HepG2 (cell line): ENCODE data around the gene MYOCOS. TPM values are rescaled to one million over a fixed set of nuclear protein-coding genes. Genes with fewer than 3 reads are reported as not detected.

Experiments
- ATAC-seq: fragments of 200-7000 bp; cut with Tn5 transposase; 3 replicates; pipeline ENCODE4 v1.9.1; 2020; ENCODE audit warnings: mild to moderate bottlenecking, moderate library complexity
- BruUV-seq: library from RNA; stranded (reverse); fragments of 400-500 nt; replicated peaks from 2 replicates; lab custom pipeline; 2021; lab: Mats Ljungman, UMichigan
- CTCF ChIA-PET: fragments of 300-600 bp; formaldehyde crosslinking; extraction: SDS; loops from one replicate; lab custom pipeline; 2021; ENCODE audit warnings: low total read pairs, inconsistent platforms, low intra/inter-chr PET ratio; lab: Yijun Ruan, JAX
- POLR2A ChIA-PET: fragments of 350-600 bp; sonication (Branson Sonifier 250); formaldehyde crosslinking; loops from one replicate; lab custom pipeline; 2020; ENCODE audit warnings: antibody characterized with exemption, inconsistent platforms; lab: Yijun Ruan, JAX
- DNase-seq: peaks from one replicate; pipeline ENCODE4 v3.0.0-alpha.2; 2015; ENCODE audit warnings: low spot score
- FAIRE-seq: peaks from 3 replicates; lab custom pipeline; 2011; peaks lifted over from hg19 to GRCh38; lab: Jason Lieb, UNC
- H2AFZ ChIP-seq: one replicate; pipeline ENCODE4 v1.6.1; 2011; ENCODE audit warnings: low read length, inconsistent platforms
- H3K27ac ChIP-seq: fragments of 300-600 bp; 3 replicates; pipeline ENCODE4 v1.8.0; 2011; ENCODE audit warnings: mixed run types, mild to moderate bottlenecking, mixed read lengths, low read length, inconsistent platforms; ENCODE audit not compliant: insufficient read depth; ENCODE audit errors: extremely low read length
- H3K27me3 ChIP-seq, 2 experiments: fragments of 200-600 bp in 1 of 2; 2 replicates in 1 of 2; 3 replicates in 1 of 2; pipeline versions ENCODE4 v1.6.0 to v1.8.0; 2011; ENCODE audit warnings: low read length in 2 of 2, mild to moderate bottlenecking in 2 of 2, moderate library complexity in 2 of 2, inconsistent platforms in 1 of 2; ENCODE audit not compliant: insufficient read depth in 2 of 2, control insufficient read depth in 1 of 2
- H3K36me3 ChIP-seq, 2 experiments: fragments of 200-600 bp in 1 of 2; replicated peaks in 1 of 2; 2 replicates in 1 of 2; 3 replicates in 1 of 2; pipeline versions ENCODE4 v1.5.1 to v1.8.0; 2011; ENCODE audit warnings: low read length in 2 of 2, inconsistent platforms in 1 of 2; ENCODE audit not compliant: insufficient read depth in 2 of 2, control insufficient read depth in 1 of 2
- H3K4me1 ChIP-seq: 2 replicates; pipeline ENCODE4 v1.5.1; 2012; ENCODE audit warnings: low read length, inconsistent platforms; ENCODE audit not compliant: insufficient read depth
- H3K4me2 ChIP-seq: 2 replicates; pipeline ENCODE4 v1.6.0; 2011; ENCODE audit warnings: low read depth, low read length, inconsistent platforms
- H3K4me3 ChIP-seq, 3 experiments: fragments of 200-600 bp in 1 of 3; sonication (generic), shearing (Covaris generic) in 1 of 3; replicated peaks in 1 of 3; 2 replicates each; pipeline ENCODE4 v1.5.1; 2011 to 2016; ENCODE audit warnings: low read length in 3 of 3, inconsistent platforms in 2 of 3, low read depth in 2 of 3, mild to moderate bottlenecking in 2 of 3, control low read depth in 1 of 3, mixed read lengths in 1 of 3; ENCODE audit not compliant: insufficient read depth in 1 of 3
- H3K79me2 ChIP-seq: one replicate; pipeline ENCODE4 v1.6.1; 2011; ENCODE audit warnings: low read length, inconsistent platforms; ENCODE audit not compliant: insufficient read depth
- H3K9ac ChIP-seq: 2 replicates; pipeline ENCODE4 v1.6.0; 2011; ENCODE audit warnings: mild to moderate bottlenecking, low read depth, low read length, inconsistent platforms; ENCODE audit not compliant: insufficient read depth
- H3K9me3 ChIP-seq: 2 replicates; pipeline ENCODE4 v1.5.1; 2012; ENCODE audit warnings: mild to moderate bottlenecking, low read length
- H4K20me1 ChIP-seq: 2 replicates; pipeline ENCODE4 v1.6.0; 2011; ENCODE audit warnings: inconsistent platforms, mild to moderate bottlenecking, low read length, moderate library complexity; ENCODE audit not compliant: insufficient read depth
- FIP1L1 ChIP-seq: fragments of 200-400 bp; formaldehyde crosslinking; IDR thresholded peaks from 2 replicates; pipeline ENCODE4 v1.6.1; 2018; ENCODE audit warnings: low read depth, mild to moderate bottlenecking, low read length, moderate library complexity, borderline replicate concordance; ENCODE audit not compliant: insufficient read depth
- HDAC2 ChIP-seq: sonication (generic); formaldehyde crosslinking; IDR thresholded peaks from 2 replicates; pipeline ENCODE4 v1.4.0; 2020; ENCODE audit warnings: missing genetic modification reagents
- MEF2D ChIP-seq: sonication (generic); formaldehyde crosslinking; IDR thresholded peaks from 2 replicates; pipeline ENCODE4 v1.5.1; 2020; ENCODE audit warnings: mild to moderate bottlenecking, missing genetic modification reagents
- PAXIP1 ChIP-seq: sonication (generic); formaldehyde crosslinking; conservative IDR thresholded peaks from 2 replicates; pipeline ENCODE4 v1.4.0; 2020; ENCODE audit warnings: mild to moderate bottlenecking, missing genetic modification reagents, moderate library complexity
- REXO4 ChIP-seq: sonication (generic); formaldehyde crosslinking; IDR thresholded peaks from 2 replicates; pipeline ENCODE4 v1.8.0; 2022; ENCODE audit warnings: missing genetic modification reagents, mild to moderate bottlenecking, borderline replicate concordance
- RFXANK ChIP-seq: IDR thresholded peaks from 2 replicates; pipeline ENCODE4 v1.6.1; 2016
- SP5 ChIP-seq: IDR thresholded peaks from 2 replicates; pipeline ENCODE4 v1.6.1; 2016; ENCODE audit warnings: low read depth, borderline replicate concordance
- ZFP37 ChIP-seq: sonication (generic); formaldehyde crosslinking; IDR thresholded peaks from 2 replicates; pipeline ENCODE4 v1.4.0; 2020; ENCODE audit warnings: missing genetic modification reagents, borderline replicate concordance
- ZNF180 ChIP-seq: sonication (generic); formaldehyde crosslinking; IDR thresholded peaks from 2 replicates; pipeline ENCODE4 v1.4.0; 2020; ENCODE audit warnings: low read depth, missing genetic modification reagents, borderline replicate concordance
- ZNF24 ChIP-seq: fragments of 450-650 bp; IDR thresholded peaks from 2 replicates; pipeline ENCODE4 v1.6.1; 2017; ENCODE audit warnings: antibody characterized with exemption, mild to moderate bottlenecking
- ZNF326 ChIP-seq: sonication (generic); formaldehyde crosslinking; IDR thresholded peaks from 2 replicates; pipeline ENCODE4 v1.4.0; 2020; ENCODE audit warnings: missing genetic modification reagents, borderline replicate concordance
- ZNF703 ChIP-seq: sonication (generic); formaldehyde crosslinking; IDR thresholded peaks from 2 replicates; pipeline ENCODE4 v1.5.1; 2020; ENCODE audit warnings: missing genetic modification reagents, mild to moderate bottlenecking, moderate library complexity, borderline replicate concordance
- ZNF747 ChIP-seq: sonication (generic); formaldehyde crosslinking; IDR thresholded peaks from 2 replicates; pipeline ENCODE4 v1.8.1; 2023; ENCODE audit warnings: missing genetic modification reagents, mild to moderate bottlenecking, borderline replicate concordance
- ZSCAN25 ChIP-seq: sonication (generic); formaldehyde crosslinking; IDR thresholded peaks from 2 replicates; pipeline ENCODE4 v1.8.0; 2022; ENCODE audit warnings: mild to moderate bottlenecking, missing genetic modification reagents
- WGBS: methylation state at CpG from one replicate; pipeline ENCODE4 v1.1.6; 2017; ENCODE audit warnings: low lambda C conversion rate; 5-methylcytosine and 5-hydroxymethylcytosine counted together
- in situ Hi-C: cut with HindIII; loops from 2 replicates; pipeline ENCODE4 v1.10.0; 2017; ENCODE audit warnings: low pct_unique_long_range_greater_than_20kb; ENCODE audit not compliant: extremely low pct_ligation_motif_present
- intact Hi-C: fragments of 100-400 bp; cut with micrococcal nuclease; formaldehyde crosslinking; loops from one replicate; pipeline ENCODE4 v1.10.0; 2022; ENCODE audit not compliant: unreplicated experiment
- polyA plus RNA-seq, 8 experiments: library from polyadenylated mRNA; depleted of rRNA in 3 of 8; stranded (reverse) in 7 of 8; unstranded in 1 of 8; fragments of >200 nt; fragmentation: Illumina TruSeq in 4 of 8; extraction: Trizol in 4 of 8; gene quantifications; 2 replicates each; pipeline versions ENCODE4 v1.2.1 to v1.2.3, GENCODE V29; 2011 to 2016; ENCODE audit warnings: low read depth in 4 of 8, missing spikeins in 1 of 8, mixed read lengths in 1 of 8; ENCODE audit not compliant: insufficient read depth in 1 of 8
- total RNA-seq, 5 experiments: library from RNA; depleted of rRNA; stranded (reverse); fragments of >200 nt; fragmentation: Illumina TruSeq; extraction: Trizol; gene quantifications; 2 replicates each; pipeline ENCODE4 v1.2.3, GENCODE V29; 2016; ENCODE audit warnings: low read depth in 1 of 5
- TF ChIP-seq, protein P1 (sequence below): IDR thresholded peaks from 2 replicates; pipeline ENCODE4 v1.6.1; 2016; ENCODE audit warnings: missing compliant biosample characterization, missing genetic modification reagents, borderline replicate concordance
- TF ChIP-seq, protein P2 (sequence below): sonication (generic); formaldehyde crosslinking; IDR thresholded peaks from 2 replicates; pipeline ENCODE4 v1.4.0; 2020; ENCODE audit warnings: mild to moderate bottlenecking, missing genetic modification reagents

MYOCOS gene
- total and polyA plus RNA-seq, 2 of the 13 experiments (the other 11 are each of a cell fraction or from before 2014, with no cell fraction given): not detected

GRCh38 chr1:171588230-171588629 lies 33.8 kb upstream of the MYOCOS start:
- ATAC-seq: no peak
- no peaks in the 10 kb centered on the region for H4K20me1 ChIP-seq
- no peak overlapping the region for H3K4me3 ChIP-seq
- H3K27ac ChIP-seq: no peak overlapping the region
- no peaks in the 10 kb centered on the region for H3K4me1 ChIP-seq
- POLR2A ChIA-PET: no interaction called here
- intact Hi-C loops (no loop called here), in situ Hi-C loops (no loop called here)
- FAIRE-seq: no peak
- TF ChIP-seq ZNF24 (no peak), PAXIP1 (CRISPR knock-in tag) (no peak), REXO4 (CRISPR knock-in tag) (no peak), ZNF180 (CRISPR knock-in tag) (no peak), MEF2D (CRISPR knock-in tag) (no peak), ZNF747 (no peak), FIP1L1 (no peak), RFXANK (no peak), ZSCAN25 (CRISPR knock-in tag) (no peak), ZNF703 (CRISPR knock-in tag) (no peak), ZFP37 (CRISPR knock-in tag) (no peak), ZNF326 (CRISPR knock-in tag) (no peak), SP5 (no peak), HDAC2 (CRISPR knock-in tag) (no peak)
- TF ChIP-seq, protein P1, sequence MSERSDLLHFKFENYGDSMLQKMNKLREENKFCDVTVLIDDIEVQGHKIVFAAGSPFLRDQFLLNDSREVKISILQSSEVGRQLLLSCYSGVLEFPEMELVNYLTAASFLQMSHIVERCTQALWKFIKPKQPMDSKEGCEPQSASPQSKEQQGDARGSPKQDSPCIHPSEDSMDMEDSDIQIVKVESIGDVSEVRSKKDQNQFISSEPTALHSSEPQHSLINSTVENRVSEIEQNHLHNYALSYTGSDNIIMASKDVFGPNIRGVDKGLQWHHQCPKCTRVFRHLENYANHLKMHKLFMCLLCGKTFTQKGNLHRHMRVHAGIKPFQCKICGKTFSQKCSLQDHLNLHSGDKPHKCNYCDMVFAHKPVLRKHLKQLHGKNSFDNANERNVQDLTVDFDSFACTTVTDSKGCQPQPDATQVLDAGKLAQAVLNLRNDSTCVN: no peak
- TF ChIP-seq, protein P2, sequence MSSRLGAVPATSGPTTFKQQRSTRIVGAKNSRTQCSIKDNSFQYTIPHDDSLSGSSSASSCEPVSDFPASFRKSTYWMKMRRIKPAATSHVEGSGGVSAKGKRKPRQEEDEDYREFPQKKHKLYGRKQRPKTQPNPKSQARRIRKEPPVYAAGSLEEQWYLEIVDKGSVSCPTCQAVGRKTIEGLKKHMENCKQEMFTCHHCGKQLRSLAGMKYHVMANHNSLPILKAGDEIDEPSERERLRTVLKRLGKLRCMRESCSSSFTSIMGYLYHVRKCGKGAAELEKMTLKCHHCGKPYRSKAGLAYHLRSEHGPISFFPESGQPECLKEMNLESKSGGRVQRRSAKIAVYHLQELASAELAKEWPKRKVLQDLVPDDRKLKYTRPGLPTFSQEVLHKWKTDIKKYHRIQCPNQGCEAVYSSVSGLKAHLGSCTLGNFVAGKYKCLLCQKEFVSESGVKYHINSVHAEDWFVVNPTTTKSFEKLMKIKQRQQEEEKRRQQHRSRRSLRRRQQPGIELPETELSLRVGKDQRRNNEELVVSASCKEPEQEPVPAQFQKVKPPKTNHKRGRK: no peak
- H2AFZ ChIP-seq: no peak overlapping the region
- no peak overlapping the region for H3K9ac ChIP-seq
- H3K79me2 ChIP-seq: no peaks in the 10 kb centered on the region
- BruUV-seq: no TSS peak
- WGBS: 91% methylated on average over 2 of the region's 2 CpGs
- CTCF ChIA-PET: no interaction called here
- H3K9me3 ChIP-seq: no peaks in the 10 kb centered on the region
- no peak overlapping the region for H3K4me2 ChIP-seq
- H3K36me3 ChIP-seq: peaks cover 18 to 78% of the 10 kb centered on the region in 2 experiments
- H3K27me3 ChIP-seq: no peaks in the 10 kb centered on the region; a peak in 1 of 5 replicates
- no peak for DNase-seq
